Effector memory CD8-positive, alpha-beta T cell (primary cell): ENCODE measurements around the gene CNOT1.
A peak's percentile ranks its signal among the peaks of the same experiment; 100 is the strongest.
"Not testable (repeated sequence)": the region's sequence is repeated elsewhere in the genome, so short reads cannot be mapped to it uniquely, and the experiment has no call there.

ENCODE experiments used
- ATAC-seq: fragments of 150-1000 bp; cut with Tn5 transposase; replicated peaks from 2 replicates; pipeline ENCODE4 v1.10.0; 2021; ENCODE audit warnings: mild to moderate bottlenecking, moderate library complexity
- DNase-seq, 3 experiments: peaks; one replicate each; pipeline ENCODE4 v3.0.0; 2021
- H3K27ac Mint-ChIP-seq, 2 donors: one replicate each; pipeline ENCODE4 v1.8.0; 2022; ENCODE audit warnings: mild to moderate bottlenecking in 2 of 2, mixed read lengths in 2 of 2, moderate library complexity in 2 of 2
- H3K27me3 Mint-ChIP-seq, 2 donors: one replicate each; pipeline ENCODE4 v1.8.0; 2022; ENCODE audit warnings: mixed read lengths in 2 of 2
- H3K36me3 Mint-ChIP-seq: one replicate; pipeline ENCODE4 v1.8.0; 2022; ENCODE audit warnings: mild to moderate bottlenecking, moderate library complexity, mixed read lengths; ENCODE audit not compliant: insufficient read depth
- H3K4me1 Mint-ChIP-seq, 2 donors: one replicate each; pipeline ENCODE4 v1.8.0; 2022; ENCODE audit warnings: low read depth in 2 of 2, mixed read lengths in 2 of 2
- H3K4me3 Mint-ChIP-seq, 2 donors: one replicate each; pipeline ENCODE4 v1.8.0; 2022; ENCODE audit warnings: mild to moderate bottlenecking in 2 of 2, mixed read lengths in 2 of 2, moderate library complexity in 2 of 2
- H3K9me3 Mint-ChIP-seq, 2 donors: one replicate each; pipeline ENCODE4 v1.8.0; 2022; ENCODE audit warnings: mixed read lengths in 2 of 2

The CNOT1 gene

DNA sequence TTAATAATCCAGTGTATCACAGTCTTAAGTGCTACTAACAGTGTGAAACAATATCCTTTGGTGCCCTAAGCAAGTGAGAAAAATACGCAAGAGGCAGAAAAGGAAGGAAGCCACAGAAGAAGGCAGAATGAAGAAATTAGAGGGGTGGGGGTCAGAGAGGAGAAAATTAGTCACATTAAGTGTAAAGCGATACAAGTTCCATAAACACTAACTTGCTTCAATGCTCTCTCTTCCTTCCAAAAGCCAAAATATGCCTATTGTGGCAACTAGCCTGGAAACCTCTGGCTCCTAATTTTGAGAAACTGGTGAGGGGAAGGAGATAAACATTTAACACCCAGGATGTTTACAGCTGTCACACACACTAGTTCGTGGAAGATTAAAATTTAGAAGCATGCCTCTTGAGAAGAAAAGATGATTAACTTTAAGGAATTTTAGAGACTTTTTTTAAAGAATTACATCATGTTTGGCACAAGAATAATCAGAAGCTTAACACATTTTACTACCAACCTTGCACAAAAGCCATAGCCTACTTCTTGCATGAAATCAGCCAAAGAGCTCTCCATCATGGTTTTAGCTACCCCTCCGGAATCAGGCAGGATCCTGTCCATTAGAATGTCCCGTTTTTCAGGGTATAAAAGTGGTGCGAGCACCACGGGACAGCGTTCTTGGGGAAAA, 44.7 kb downstream of the CNOT1 start:
- H3K4me1 Mint-ChIP-seq: peaks cover 2 to 4% of the 10 kb centered on the region in 2 donors
- peak overlapping the region in 1 of 2 donors; percentile 74 for H3K27ac Mint-ChIP-seq
- no peaks in the 10 kb centered on the region for H3K27me3 Mint-ChIP-seq
- no peak for DNase-seq
- H3K36me3 Mint-ChIP-seq: peaks cover 93% of the 10 kb centered on the region
- ATAC-seq: no peak
- H3K4me3 Mint-ChIP-seq: no peak overlapping the region
- no peaks in the 10 kb centered on the region for H3K9me3 Mint-ChIP-seq

DNA sequence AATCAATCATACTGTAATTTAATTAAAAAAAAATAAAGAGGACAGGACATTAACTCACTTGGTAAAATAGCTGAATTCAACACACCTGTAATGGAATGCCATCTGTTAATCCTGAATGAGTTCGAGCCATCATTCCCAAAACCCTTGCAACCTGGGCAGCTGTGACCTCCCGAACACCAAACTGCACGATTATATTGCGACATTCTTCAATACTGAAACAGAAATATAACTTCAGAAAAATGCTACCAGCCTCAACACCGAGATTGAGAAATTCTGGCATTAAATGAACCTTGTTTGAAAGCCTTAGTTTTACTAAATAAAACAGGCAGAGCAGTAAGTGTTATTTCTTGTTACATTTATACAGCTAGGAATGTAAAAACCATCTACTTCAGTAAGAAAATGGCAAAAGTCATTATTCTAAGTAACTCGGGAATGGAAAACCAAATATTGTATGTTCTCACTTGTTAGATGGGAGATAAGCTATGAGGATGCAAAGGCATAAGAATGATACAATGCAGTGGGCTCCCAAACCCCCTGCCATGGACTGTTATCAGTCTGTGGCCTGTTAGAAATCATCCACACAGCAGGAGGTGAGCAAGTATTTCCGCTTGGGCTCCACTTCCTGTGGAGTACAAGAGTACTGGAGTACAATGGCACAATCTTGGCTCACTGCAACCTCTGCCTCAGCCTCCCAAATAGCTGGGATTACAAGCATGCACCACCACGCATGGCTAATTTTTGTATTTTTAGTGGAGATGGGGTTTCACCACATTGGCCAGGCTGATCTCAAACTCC, 46.5 kb downstream of the CNOT1 start:
- no peaks in the 10 kb centered on the region for H3K9me3 Mint-ChIP-seq
- DNase-seq (no peak), ATAC-seq (no peak)
- no peaks in the 10 kb centered on the region for H3K27me3 Mint-ChIP-seq
- H3K4me3 Mint-ChIP-seq: no peak overlapping the region
- no peaks in the 10 kb centered on the region for H3K4me1 Mint-ChIP-seq
- peak overlapping the region in 1 of 2 donors; percentile 28 for H3K27ac Mint-ChIP-seq
- H3K36me3 Mint-ChIP-seq: peaks cover 96% of the 10 kb centered on the region

DNA sequence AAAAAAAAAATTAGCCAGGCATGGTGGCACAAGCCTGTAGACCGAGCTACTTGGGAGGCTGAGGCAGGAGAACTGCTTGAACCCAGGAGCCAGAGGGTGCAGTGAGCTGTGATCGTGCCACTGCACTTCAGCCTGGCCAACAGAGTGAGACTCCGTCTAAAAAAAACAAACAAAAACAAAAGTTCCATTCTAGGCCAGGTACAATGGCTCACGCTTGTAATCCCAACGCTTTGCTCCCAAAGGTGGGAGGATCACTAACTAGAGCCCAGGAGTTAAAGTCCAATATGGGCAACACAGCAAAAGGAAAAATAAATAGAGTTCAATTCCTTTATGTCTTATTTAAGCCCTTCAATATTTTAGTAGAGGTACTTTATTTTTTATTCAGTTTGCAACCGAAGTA, 47.5 kb downstream of the CNOT1 start:
- DNase-seq (no peak), ATAC-seq (no peak)
- no peaks in the 10 kb centered on the region for H3K9me3 Mint-ChIP-seq
- peaks cover 96% of the 10 kb centered on the region for H3K36me3 Mint-ChIP-seq
- H3K27ac Mint-ChIP-seq: peak overlapping the region in 1 of 2 donors; percentile 28
- H3K27me3 Mint-ChIP-seq: no peaks in the 10 kb centered on the region
- H3K4me1 Mint-ChIP-seq: no peaks in the 10 kb centered on the region
- no peak overlapping the region for H3K4me3 Mint-ChIP-seq

DNA sequence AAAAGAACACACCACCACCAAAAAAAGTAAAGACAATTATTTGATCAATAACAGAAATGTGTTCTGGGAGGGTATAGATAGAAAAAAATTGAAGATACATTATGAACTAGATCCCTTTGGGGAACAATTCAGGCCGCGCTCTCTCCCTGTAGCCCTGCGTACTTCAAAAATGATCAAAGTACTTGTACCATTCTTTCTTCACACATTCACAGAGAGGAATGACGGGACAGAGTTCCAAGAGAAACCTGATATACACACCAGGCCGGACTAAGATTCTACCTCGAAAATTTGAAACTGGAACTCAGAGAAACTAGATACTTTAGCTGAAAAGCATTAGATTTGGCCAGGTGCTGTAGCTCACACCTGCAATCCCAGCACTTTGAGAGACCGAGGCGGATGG, 50.0 kb downstream of the CNOT1 start:
- Mint-ChIP-seq H3K4me1 (no peaks in the 10 kb centered on the region), H3K36me3 (peaks cover 100% of the 10 kb centered on the region), H3K4me3 (no peak overlapping the region), H3K9me3 (no peaks in the 10 kb centered on the region), H3K27me3 (no peaks in the 10 kb centered on the region), H3K27ac (no peak overlapping the region)
- ATAC-seq (no peak), DNase-seq (no peak)

DNA sequence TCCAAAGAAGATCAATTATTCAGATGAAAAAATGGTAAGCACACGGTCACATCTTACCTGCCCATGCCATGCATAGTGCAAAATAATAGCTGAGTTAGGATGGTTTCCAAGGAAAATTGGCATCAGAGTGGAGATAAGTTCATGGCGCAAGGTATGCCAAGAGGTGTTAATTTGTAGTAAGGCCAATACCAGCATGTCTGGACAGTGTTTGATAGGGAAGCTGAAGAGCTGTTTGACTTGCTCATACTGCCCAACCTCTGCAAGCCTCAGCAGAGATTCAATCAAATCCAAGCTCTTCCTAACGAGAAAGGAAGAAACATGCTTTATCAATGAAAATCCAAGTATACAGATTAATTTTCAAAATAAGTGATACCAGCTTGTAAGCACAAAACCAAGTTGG, 51.0 kb downstream of the CNOT1 start:
- DNase-seq: no peak
- Mint-ChIP-seq H3K4me3 (no peak overlapping the region), H3K27ac (no peak overlapping the region)

DNA sequence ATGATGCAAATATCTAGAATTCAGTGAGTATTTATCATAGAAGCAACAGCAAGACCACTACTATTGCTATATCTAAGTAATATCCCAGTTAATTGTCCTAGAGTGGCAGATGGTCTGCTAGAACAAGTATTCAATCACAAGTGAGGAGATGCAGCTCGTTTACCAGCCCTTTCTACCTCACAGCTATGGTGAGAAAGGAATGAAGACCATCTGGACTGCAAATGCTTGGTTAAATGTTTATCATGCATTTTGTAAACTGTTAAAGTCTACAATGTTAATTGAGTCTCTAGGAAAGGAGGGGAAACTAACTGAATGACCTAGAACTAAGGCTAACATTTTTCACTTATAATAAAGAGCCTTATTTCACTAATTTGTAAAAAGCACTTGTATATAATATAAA, 52.5 kb downstream of the CNOT1 start:
- Mint-ChIP-seq H3K36me3 (peaks cover 99% of the 10 kb centered on the region), H3K27ac (peak overlapping the region; percentile 26 to 64)

More for the DNA sequence above, 51.0 kb downstream of the CNOT1 start:
- H3K36me3 Mint-ChIP-seq: peaks cover 100% of the 10 kb centered on the region
- no peaks in the 10 kb centered on the region for H3K27me3 Mint-ChIP-seq
- no peaks in the 10 kb centered on the region for H3K4me1 Mint-ChIP-seq
- H3K9me3 Mint-ChIP-seq: no peaks in the 10 kb centered on the region
- no peak for ATAC-seq

DNA sequence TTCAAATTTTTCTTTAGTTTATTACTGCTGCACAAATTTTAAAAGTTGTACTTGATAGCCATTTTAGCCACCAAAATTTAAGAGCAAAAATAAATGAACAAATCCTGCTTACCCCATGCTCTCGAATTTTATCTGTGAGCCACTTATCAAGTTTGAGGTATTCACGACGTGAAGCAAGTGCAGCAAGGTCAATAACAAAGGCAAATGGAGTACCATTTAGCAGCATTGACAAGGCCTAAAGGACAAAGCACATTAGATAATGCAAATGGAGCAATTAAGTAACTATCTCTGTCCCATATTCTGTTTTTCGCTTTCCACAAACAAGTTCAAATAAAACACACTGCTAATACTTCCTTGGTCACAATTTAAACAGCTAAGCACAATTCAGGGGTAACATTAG, 54.7 kb downstream of the CNOT1 start:
- Mint-ChIP-seq H3K4me3 (no peak overlapping the region), H3K27ac (no peak overlapping the region), H3K27me3 (no peaks in the 10 kb centered on the region), H3K9me3 (no peaks in the 10 kb centered on the region), H3K4me1 (peaks cover 0 to 6% of the 10 kb centered on the region in 2 donors), H3K36me3 (peaks cover 99% of the 10 kb centered on the region)
- no peak for DNase-seq
- ATAC-seq: no peak

More for the DNA sequence above, 52.5 kb downstream of the CNOT1 start:
- Mint-ChIP-seq H3K9me3 (no peaks in the 10 kb centered on the region), H3K27me3 (no peaks in the 10 kb centered on the region), H3K4me1 (no peaks in the 10 kb centered on the region), H3K4me3 (no peak overlapping the region)
- ATAC-seq (no peak), DNase-seq (no peak)

DNA sequence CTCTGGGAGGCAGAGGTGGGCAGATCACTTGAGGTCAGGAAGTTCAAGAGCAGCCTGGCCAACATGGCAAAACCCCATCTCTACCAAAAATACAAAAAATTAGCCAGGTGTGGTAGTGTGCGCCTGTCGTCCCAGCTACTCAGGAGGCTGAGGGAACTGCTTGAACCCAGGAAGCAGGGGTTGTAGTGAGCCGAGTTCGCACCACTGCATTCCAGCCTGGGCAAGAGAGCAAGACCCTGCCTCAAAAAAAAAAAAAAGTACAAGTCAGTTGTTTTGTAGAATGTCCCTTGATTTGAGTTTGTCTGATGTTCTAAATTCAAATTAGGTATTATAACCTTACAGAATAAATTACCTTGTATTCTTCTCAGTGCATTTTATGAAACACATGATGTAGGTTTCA, 63.9 kb downstream of the CNOT1 start:
- H3K27me3 Mint-ChIP-seq, DNase-seq, ATAC-seq, H3K9me3 Mint-ChIP-seq, H3K27ac Mint-ChIP-seq, H3K4me3 Mint-ChIP-seq: not testable (repeated sequence)
- peaks cover 80% of the 10 kb centered on the region for H3K36me3 Mint-ChIP-seq
- H3K4me1 Mint-ChIP-seq: peaks cover 9 to 20% of the 10 kb centered on the region in 2 donors

DNA sequence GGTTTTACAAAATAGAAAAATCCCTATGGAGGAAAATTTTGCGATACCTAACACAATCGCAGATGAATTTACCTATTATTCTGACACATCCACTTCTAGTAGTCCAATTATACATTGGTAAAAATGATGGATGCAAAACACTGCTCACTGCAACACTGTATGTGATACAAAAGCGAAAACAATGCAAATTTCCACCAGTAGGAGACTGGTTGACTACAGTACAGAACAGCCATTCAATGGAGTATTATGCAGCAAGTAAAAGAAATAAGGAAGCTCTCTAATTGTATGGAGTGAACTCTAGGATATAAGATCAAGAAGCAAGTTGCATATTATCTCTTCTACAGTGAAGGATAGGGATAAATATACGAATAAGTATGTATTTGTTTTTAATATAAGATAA, 65.9 kb downstream of the CNOT1 start:
- no peak for ATAC-seq
- no peak overlapping the region for H3K27ac Mint-ChIP-seq
- H3K9me3 Mint-ChIP-seq: no peaks in the 10 kb centered on the region
- no peaks in the 10 kb centered on the region for H3K27me3 Mint-ChIP-seq
- H3K4me3 Mint-ChIP-seq: no peak overlapping the region
- DNase-seq: no peak
- H3K36me3 Mint-ChIP-seq: peaks cover 78% of the 10 kb centered on the region
- peaks cover 5 to 8% of the 10 kb centered on the region in 2 donors for H3K4me1 Mint-ChIP-seq

DNA sequence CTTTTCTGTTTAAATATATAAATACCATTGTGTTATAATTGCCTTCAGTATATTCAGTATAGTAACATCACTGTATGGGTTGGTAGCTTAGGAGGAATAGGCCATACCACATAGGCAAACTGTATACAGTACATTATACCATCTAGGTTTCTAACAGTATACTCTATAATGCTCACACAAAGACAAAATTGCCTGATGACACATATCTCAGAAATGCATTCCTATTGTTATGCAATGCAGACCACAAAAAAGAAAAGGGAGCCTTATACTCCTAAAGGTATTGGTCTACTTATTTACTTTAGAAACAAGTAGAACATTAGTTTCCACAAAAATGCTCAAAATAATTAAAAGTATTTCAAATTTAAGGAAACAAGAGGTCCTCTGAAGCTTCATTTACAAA, 66.4 kb downstream of the CNOT1 start:
- no peak overlapping the region for H3K4me3 Mint-ChIP-seq
- no peak for ATAC-seq
- H3K36me3 Mint-ChIP-seq: peaks cover 78% of the 10 kb centered on the region
- no peak overlapping the region for H3K27ac Mint-ChIP-seq
- H3K4me1 Mint-ChIP-seq: peaks cover 3 to 8% of the 10 kb centered on the region in 2 donors
- DNase-seq: no peak
- H3K27me3 Mint-ChIP-seq: no peaks in the 10 kb centered on the region
- no peaks in the 10 kb centered on the region for H3K9me3 Mint-ChIP-seq

DNA sequence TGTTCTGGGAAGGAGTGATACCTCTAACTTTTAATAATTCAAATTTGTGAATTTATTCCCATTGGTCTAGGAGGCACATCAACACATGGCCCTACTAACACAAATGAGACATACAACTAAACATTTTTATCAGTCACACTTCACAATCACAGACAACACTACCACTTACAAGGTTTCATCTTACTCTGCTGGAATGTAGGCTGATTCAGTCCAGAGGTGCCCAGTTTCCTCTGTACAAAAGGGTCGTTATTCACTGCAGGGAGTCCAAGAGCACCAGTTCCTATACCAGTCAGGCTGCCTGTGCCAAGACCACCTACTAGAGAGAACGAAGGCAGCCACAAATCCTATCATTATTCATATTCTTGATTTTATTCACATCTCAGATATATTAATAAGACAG, 72.9 kb downstream of the CNOT1 start:
- H3K4me3 Mint-ChIP-seq: no peak overlapping the region
- no peak for DNase-seq
- H3K9me3 Mint-ChIP-seq: no peaks in the 10 kb centered on the region
- peaks cover 2 to 4% of the 10 kb centered on the region in 2 donors for H3K4me1 Mint-ChIP-seq
- ATAC-seq: no peak
- peak overlapping the region; percentile 53 to 65 for H3K27ac Mint-ChIP-seq
- H3K27me3 Mint-ChIP-seq: no peaks in the 10 kb centered on the region
- peaks cover 82% of the 10 kb centered on the region for H3K36me3 Mint-ChIP-seq

DNA sequence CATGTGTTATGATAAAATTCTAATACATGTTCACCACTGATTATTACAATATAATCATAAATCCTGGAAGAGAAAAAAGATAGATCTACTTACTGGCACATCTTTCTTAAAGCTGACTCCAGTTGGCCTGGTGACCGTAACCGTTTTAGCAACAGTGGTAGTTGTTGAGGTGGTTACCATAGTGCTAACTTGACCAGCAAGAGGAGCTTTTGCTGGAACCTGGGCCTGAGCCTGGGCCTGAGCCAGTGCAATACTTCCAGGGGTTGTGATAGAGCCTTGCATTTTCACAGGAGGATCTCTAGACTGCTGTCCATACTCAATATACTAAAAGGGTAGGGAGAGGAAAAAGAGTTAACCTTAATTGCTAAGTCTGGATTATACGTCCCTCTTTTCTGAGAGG, 78.1 kb downstream of the CNOT1 start:
- Mint-ChIP-seq H3K36me3 (peaks cover 87% of the 10 kb centered on the region), H3K4me3 (no peak overlapping the region), H3K9me3 (no peaks in the 10 kb centered on the region), H3K4me1 (peaks cover 2 to 4% of the 10 kb centered on the region in 2 donors), H3K27me3 (no peaks in the 10 kb centered on the region), H3K27ac (no peak overlapping the region)
- ATAC-seq: no peak
- DNase-seq: no peak

DNA sequence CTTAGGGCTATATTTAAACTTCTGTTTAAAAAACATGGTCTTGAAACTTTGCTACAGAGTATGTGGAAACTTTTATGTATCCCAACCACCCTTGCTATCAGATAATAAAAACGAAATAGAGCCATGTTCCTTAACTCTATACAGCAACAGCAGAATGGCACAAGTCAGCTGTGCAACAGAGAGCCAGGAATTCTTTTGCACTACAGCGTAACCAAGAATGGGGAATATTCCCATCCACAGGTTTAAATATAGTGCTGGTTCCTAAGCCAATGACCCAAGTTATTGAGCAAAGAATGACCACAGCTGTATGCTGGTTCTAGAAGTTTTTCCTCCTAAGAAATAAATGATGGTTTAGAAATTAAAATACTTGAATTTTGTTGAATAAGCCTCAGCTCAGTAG, 81.2 kb downstream of the CNOT1 start:
- ATAC-seq (no peak), DNase-seq (no peak)
- Mint-ChIP-seq H3K4me1 (peaks cover 2 to 6% of the 10 kb centered on the region in 2 donors), H3K9me3 (no peaks in the 10 kb centered on the region), H3K36me3 (peaks cover 86% of the 10 kb centered on the region), H3K27ac (no peak overlapping the region), H3K27me3 (no peaks in the 10 kb centered on the region), H3K4me3 (no peak overlapping the region)

DNA sequence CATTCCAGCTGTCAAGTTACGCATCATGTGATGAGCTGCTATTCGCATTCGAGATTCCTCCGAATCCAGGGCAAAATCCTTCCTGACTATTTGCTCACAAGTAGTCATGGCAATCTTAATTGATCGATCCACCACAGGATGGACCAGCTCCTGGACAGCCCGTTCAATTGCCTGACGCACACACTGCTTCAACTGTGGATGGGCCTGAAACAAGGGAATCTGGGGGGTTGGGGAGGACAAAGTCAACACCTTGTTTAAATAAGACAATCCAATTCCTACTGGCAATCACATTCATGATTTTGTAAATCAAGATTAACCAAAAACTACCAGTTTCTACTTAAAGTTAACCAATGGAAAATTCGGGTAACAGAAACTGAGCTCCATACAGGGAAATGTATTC, 85.9 kb downstream of the CNOT1 start:
- Mint-ChIP-seq H3K4me3 (no peak overlapping the region), H3K27me3 (no peaks in the 10 kb centered on the region), H3K4me1 (peaks cover 0 to 12% of the 10 kb centered on the region in 2 donors), H3K27ac (no peak overlapping the region), H3K36me3 (peaks cover 93% of the 10 kb centered on the region), H3K9me3 (no peaks in the 10 kb centered on the region)
- no peak for DNase-seq
- no peak for ATAC-seq
